GM18499 (cell line): ENCODE results near the gene CSNK1A1L.

Source experiments
- ATAC-seq: cut with Tn5 transposase; IDR thresholded peaks from one replicate; pipeline ENCODE4 v1.9.1; 2021; ENCODE audit warnings: moderate number of reproducible peaks; ENCODE audit not compliant: insufficient read depth, unreplicated experiment

The CSNK1A1L gene

DNA sequence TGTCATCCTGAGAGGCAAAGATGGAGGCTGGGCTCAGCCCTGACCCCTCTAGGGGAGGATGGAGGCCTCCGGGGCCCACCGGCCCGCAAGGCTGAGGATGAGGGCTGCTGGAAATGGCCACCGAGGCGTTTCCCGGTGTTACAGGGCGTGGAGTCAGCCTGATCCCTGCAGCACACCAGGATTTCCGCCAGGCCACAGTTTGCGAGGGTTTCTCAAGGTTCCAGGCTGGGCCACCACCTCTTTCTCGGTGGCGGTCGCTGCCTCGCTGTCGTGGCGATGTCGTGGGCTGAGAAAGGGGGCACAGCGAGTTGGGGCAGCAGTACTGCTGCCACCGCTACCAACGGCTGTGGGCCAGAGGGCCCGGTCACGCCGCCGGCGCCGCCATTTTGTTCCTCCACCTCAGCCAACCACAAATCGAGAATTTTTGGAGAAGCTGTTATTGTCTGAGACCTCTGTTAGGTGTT is at the start of gene CSNK1A1L:
Gene CSNK1A1L, minus strand, starts transcription at position 414 of the 464 bp plus-strand sequence. Its CDS starts 408 bp downstream, at position 6.
- no peak for ATAC-seq

GRCh38 chr13:37149380-37149779 is 43.9 kb upstream of the CSNK1A1L start:
- ATAC-seq = no peak

DNA sequence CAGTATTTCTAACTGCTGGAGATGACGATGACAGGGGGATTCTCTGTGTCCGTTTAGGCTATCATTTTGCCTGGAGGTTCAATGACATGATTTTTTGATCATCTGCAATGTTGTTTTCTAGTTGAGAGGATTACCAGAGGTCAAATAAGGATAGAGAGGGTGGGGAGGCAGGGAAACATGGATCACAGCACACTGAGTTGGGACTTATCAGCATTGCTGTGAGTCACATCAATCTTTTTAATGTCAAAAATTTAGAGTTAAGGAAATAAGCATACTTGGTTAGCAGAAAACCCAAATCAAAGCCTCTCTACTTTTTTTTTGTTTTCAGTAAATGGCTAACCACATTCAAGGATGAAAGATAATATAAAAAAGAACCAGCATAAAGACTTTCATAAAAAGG is 43.0 kb upstream of the CSNK1A1L start:
- ATAC-seq = no peak

DNA sequence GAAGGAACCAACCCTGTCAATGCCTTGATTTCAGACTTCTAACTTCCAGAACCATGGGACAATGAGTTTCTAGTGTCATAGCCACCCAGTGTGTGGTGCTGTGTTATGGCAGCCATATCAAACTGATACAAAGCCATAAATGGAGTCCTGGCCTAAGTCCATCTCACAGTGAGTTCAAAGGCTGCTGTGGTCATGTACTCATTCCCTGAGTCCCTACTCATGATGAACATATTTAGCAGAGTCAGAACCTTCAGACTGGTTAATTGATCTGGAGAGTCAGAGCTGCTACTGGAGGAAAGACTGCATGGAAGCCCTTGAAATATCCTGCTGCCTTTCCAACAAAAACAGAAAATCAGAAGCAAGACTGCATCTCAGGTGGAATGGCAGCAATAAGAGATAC is 39.2 kb upstream of the CSNK1A1L start:
- ATAC-seq = no peak

- ATAC-seq = no peak
Observed at GRCh38 chr13:37143911-37144310, 38.4 kb upstream of the CSNK1A1L start.

DNA sequence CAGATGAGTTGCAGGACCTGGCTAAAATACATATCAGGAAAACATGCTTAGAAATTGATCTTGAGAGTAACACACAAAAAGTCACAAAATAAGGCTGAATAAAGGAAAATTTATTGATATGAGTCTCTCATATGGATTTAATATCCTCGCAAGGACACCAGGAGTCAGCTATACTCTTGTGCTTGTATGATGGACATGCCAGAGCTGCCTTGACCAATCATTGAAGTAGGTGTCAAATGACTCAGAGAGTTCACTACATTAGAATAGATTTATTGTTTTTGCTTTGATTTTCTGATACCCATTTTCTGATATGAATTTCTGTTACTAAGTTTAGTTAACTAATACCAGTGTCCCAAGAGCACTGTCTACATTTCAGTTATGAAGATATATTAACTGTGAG is 37.4 kb upstream of the CSNK1A1L start:
- ATAC-seq = no peak

GRCh38 chr13:37141011-37141410 is 35.5 kb upstream of the CSNK1A1L start:
- no peak for ATAC-seq

DNA sequence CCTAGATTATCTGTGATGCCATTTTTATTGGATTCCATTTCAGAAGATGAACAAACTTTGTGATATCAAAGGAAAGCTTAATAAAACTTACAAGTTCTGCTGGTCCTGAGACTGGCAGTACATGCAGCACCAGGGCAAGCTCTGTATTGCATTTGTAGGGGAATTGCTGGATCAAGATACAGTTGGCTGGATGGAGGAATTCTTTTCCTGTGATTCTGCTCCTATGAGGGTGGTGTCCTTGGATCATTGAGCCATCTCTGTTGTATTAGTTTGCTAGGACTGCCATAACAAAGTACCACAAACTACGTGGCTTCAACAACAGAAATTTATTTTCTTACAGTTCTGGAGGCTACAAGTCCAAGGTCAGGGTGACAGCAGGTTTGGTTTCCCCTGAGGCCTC is 33.9 kb upstream of the CSNK1A1L start:
- ATAC-seq = no peak

GRCh38 chr13:37138926-37139325 is 33.5 kb upstream of the CSNK1A1L start:
- ATAC-seq = no peak

DNA sequence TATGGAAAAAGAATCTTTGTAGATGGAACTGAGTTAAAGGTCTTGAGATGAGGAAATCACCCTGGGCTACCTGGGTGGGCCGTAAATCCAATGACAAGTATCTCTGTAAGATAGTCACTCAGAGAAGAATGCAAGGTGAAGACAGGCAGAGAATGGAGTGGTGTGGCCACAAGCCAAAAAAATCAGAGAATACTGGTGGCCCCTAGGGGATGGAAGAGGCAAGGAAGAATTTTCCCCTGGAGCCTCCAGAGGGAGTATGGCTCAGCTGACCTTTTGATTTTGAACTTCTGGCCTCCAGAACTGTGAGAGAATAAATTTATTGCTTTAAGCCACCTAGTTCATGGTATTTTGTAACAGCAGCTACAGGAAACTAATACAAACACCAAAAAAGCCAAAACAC is 32.7 kb upstream of the CSNK1A1L start:
- ATAC-seq = no peak

GRCh38 chr13:37136633-37137032 is 31.2 kb upstream of the CSNK1A1L start:
- ATAC-seq = no peak

- ATAC-seq = no peak
Observed at GRCh38 chr13:37136187-37136586, 30.7 kb upstream of the CSNK1A1L start.

DNA sequence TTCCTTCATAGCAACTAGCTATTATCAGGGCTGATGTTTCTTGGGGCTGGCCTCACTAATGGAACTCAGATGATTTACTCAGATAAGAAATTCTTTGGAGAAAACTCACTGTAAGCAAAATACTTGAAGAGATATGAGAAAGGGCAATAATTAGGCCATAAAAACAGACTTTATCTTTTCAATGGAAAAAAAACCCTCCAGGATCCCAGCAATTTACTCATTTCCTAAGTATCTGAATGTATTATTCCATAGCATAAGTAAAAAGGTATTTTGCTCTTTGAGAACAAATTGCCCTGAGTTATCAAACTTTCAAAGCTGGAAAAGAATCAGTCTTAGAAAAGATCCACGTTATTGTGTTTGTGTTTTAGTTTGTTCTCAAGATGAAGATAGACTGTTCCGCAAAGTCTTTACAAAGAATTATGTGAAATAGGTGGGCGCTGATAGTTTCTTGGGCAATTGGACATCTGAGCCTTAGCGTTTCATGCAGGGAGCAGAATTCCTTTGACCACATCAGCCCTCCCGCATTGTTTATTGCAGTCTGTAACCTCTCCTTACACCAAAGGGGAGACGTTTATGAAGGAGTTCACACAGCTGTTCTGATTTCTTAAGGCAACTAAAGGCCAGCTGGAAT is 29.1 kb upstream of the CSNK1A1L start:
- ATAC-seq = no peak

DNA sequence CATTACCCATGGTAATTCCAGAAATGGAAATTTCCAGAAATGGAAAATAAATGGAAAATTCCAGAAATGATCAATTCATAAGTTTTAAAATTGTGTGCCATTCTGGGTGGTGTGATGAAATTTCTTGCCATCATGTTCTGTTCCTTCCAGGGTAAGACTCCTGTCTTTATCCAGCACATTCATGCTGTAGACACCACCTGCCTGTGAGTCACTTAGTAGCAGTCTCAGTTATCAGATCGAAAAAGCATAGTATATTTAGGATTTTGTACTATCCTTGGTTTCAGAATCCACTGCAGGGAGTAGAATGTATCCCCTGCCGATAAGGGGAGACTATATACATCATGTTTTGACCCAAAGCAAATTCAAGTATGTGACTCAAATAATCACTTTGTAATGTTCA is 26.7 kb upstream of the CSNK1A1L start:
- no peak for ATAC-seq

DNA sequence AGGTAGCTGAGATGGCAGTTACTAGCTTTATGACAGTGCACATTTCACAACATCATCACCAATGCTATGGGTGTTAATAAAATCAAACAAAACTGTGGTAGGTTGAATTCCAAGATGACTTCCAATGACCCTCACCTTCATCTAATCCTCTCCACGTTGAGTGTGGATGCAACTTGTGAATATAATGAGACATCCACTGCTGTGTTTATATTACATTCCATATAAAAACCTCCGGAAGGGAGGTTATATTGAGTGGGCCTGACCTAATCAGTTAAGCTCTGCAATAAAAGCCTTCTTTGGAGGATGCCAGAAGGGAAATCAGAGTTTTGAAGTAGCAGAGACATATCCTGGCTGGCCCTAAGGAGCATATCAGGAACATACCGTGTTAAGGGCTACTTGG is 25.6 kb upstream of the CSNK1A1L start:
- no peak for ATAC-seq

- ATAC-seq = no peak
Observed at GRCh38 chr13:37129866-37130265, 24.4 kb upstream of the CSNK1A1L start.

GRCh38 chr13:37127691-37128241 is 22.3 kb upstream of the CSNK1A1L start:
- no peak for ATAC-seq

- no peak for ATAC-seq
Observed at GRCh38 chr13:37123337-37123736, 17.9 kb upstream of the CSNK1A1L start.

GRCh38 chr13:37118016-37118415 is 12.6 kb upstream of the CSNK1A1L start:
- no peak for ATAC-seq

DNA sequence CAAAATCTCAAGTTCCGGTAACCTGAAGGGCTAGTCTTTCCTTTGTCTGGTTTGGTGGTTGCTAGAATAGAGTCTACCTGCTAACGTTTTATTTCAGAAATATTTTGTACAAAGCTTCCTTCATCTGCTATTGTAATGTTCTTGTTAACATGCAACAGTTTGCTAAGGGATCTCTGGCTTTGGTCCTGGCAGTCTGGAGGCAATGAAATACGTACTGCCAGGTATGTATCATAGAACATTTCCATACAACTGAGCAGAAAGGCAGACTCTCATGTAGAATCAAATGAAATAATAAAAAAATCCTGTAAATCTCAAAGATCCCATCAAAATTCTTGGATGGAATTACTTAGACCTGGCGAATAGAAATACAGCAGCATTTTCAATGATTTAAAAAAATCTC is 8.8 kb upstream of the CSNK1A1L start:
- ATAC-seq = no peak

GRCh38 chr13:37113534-37113933 is 8.1 kb upstream of the CSNK1A1L start:
- no peak for ATAC-seq

GRCh38 chr13:37109051-37109678 is 3.7 kb upstream of the CSNK1A1L start:
- ATAC-seq = no peak
